Osteocyte (in vitro differentiated cells): ENCODE measurements around the gene ORAI1. TPM values are rescaled to one million over a fixed set of nuclear protein-coding genes. Genes with fewer than 3 reads are reported as not detected.

Source experiments
- DNase-seq: peaks from one replicate; pipeline ENCODE4 v3.0.0; 2021; ENCODE audit warnings: mixed read lengths; ENCODE audit not compliant: unreplicated experiment; ENCODE audit errors: extremely low spot score
- H3K27ac Mint-ChIP-seq: one replicate; pipeline ENCODE4 v1.8.0; 2021; ENCODE audit warnings: mild to moderate bottlenecking, mixed read lengths; ENCODE audit not compliant: unreplicated experiment
- H3K27me3 Mint-ChIP-seq: one replicate; pipeline ENCODE4 v1.8.0; 2021; ENCODE audit warnings: mixed read lengths; ENCODE audit not compliant: unreplicated experiment
- H3K36me3 Mint-ChIP-seq: one replicate; pipeline ENCODE4 v1.8.0; 2021; ENCODE audit warnings: mixed read lengths; ENCODE audit not compliant: unreplicated experiment
- H3K4me1 Mint-ChIP-seq: one replicate; pipeline ENCODE4 v1.8.0; 2021; ENCODE audit warnings: mixed read lengths; ENCODE audit not compliant: unreplicated experiment
- H3K4me3 Mint-ChIP-seq: one replicate; pipeline ENCODE4 v1.8.0; 2021; ENCODE audit warnings: mild to moderate bottlenecking, moderate library complexity, mixed read lengths; ENCODE audit not compliant: unreplicated experiment
- H3K9me3 Mint-ChIP-seq: one replicate; pipeline ENCODE4 v1.8.0; 2021; ENCODE audit warnings: mixed read lengths; ENCODE audit not compliant: unreplicated experiment
- CTCF ChIP-seq: fragments of 200-600 bp; sonication (generic); IDR thresholded peaks from 2 replicates; pipeline ENCODE4 v1.5.0; 2021; ENCODE audit warnings: antibody characterized with exemption, mild to moderate bottlenecking, moderate library complexity
- total RNA-seq: library from RNA; stranded (reverse); gene quantifications from 2 replicates; pipeline ENCODE4 v1.2.1, GENCODE V29; 2021

ORAI1 gene
- total RNA-seq, 1 donor from 2014 or later, result 9.1 TPM

DNA sequence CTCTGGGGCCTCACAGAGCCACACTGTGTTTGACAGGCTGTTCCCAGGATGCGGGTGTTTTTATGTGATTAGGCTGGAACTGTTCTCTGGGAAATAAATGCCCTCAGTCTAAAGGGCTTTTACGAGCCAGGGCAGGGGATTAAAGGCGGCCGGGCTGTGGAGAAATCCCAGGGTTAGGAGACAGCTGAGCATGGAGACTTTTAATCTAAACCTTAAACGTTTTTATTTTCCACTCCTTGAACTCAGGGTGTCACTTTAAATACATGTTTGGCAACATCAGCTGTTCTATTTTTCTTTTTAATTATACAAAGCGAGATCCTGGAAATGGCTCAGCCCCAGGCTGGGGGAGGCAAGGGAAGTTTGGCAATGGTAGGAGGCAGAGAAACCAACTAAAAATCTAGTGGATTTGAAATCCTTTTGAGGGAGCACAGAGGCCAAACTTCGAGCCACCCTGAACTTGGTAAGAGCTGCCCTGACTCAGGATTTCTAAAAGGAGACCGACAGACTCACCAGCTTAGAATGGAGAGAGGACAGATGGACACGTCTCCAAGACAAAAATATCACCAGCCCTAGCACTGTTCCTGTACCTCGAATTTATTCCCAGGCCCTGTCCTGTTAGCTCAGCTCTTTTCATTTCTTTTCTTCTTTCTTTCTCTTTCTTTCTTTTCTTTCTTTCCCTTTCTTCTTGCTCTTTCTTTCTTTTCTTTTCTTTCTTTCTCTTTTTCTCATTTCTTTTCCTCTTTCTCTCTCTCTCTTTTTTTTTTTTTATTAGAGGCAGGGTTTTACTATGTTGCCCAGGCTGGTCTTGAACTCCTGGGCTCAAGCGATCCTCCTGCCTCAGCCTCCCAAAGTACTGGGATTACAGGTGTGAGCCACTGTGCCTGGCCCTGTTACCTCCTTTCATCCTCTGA lies 15.8 kb upstream of the ORAI1 start:
- no peak for TF ChIP-seq CTCF
- Mint-ChIP-seq H3K4me1 (peaks cover 11% of the 10 kb centered on the region), H3K27ac (peak overlapping the region; percentile 58), H3K36me3 (no peaks in the 10 kb centered on the region), H3K27me3 (no peaks in the 10 kb centered on the region), H3K4me3 (no peak overlapping the region), H3K9me3 (no peaks in the 10 kb centered on the region)
- no peak for DNase-seq

DNA sequence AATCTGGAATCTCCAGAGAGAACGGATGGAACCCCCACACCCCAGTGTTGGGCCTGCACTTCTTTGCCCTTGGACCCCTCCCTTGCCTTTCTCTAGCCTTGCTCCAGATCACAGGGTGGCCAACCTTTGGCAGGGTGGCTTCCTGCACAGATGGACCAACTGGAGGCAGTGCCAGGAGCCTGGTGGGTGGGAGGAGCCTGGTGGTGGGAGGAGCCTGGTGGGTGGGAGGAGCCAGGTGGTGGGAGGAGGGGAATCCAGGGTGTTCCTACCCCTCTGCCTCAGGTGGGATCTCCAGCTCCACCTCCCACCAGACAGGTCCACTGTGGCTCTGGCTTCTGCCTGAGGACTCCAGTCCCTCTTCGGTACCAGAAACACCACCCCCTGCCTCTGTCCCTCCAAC lies 15.0 kb upstream of the ORAI1 start:
- no peak for TF ChIP-seq CTCF
- no peaks in the 10 kb centered on the region for H3K27me3 Mint-ChIP-seq
- no peaks in the 10 kb centered on the region for H3K9me3 Mint-ChIP-seq
- H3K27ac Mint-ChIP-seq, result no peak overlapping the region
- H3K36me3 Mint-ChIP-seq, result no peaks in the 10 kb centered on the region
- peaks cover 11% of the 10 kb centered on the region for H3K4me1 Mint-ChIP-seq
- H3K4me3 Mint-ChIP-seq, result no peak overlapping the region
- no peak for DNase-seq

GRCh38 chr12:121613462-121613861 lies 12.9 kb upstream of the ORAI1 start:
- Mint-ChIP-seq H3K4me1 (peaks cover 11% of the 10 kb centered on the region), H3K27ac (no peak overlapping the region), H3K27me3 (no peaks in the 10 kb centered on the region), H3K36me3 (no peaks in the 10 kb centered on the region), H3K4me3 (no peak overlapping the region), H3K9me3 (no peaks in the 10 kb centered on the region)
- TF ChIP-seq CTCF, result no peak
- DNase-seq, result no peak

DNA sequence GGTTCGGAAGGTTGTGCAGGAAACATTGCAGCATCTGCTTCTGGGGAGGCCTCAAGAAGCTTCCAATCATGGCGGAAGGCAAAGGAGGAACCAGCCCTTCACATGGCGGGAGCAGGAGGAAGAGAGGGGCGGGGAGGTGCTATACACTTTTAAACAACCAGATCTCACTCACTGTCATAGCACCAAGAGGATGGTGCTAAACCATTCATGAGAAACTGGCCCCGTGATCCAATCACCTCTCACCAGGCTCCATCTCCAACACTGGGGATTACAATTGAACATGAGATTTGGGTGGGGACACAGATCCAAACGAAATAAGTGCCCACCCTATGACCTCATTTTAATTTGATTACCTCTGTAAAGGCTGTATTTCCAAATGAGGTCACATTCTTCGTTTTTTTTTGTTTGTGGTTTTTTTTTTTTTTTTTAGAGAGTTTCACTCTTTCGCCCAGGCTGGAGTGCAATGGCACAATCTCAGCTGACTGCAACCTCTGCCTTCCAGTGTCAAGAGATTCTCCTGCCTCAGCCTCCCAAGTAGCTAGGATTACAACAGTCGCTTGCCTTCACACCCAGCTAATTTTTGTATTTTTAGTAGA lies 11.4 kb upstream of the ORAI1 start:
- Mint-ChIP-seq H3K4me1 (peaks cover 10% of the 10 kb centered on the region), H3K27me3 (no peaks in the 10 kb centered on the region), H3K36me3 (no peaks in the 10 kb centered on the region), H3K27ac (no peak overlapping the region), H3K4me3 (no peak overlapping the region), H3K9me3 (no peaks in the 10 kb centered on the region)
- no peak for DNase-seq
- TF ChIP-seq CTCF, result no peak

DNA sequence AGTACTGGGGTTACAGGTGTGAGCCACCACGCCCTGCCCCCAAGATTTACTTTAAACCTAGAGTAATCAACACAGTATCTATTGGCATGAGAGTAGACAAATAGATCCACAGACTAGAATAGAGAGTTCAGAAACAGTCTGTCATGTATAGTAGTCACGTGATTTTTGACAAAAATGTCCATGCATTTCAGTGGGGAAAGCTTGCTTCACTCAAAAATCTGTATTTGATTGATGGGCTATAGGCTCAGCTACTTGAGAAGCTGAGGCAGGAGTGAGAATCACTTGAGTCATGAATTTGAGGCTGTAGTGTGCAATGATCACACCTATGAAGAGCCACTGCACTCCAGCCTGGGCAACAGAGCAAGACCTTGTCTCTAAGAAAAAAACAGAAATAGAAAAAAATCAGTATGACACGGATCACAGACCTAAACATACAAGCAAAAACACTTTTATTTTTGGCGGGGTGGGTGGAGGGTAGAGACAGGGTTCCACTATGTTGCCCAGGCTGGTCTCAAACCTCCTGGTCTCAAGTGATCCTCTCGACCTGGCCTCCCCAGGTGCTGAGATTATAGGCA lies 7.6 kb upstream of the ORAI1 start:
- Mint-ChIP-seq H3K27ac (no peak overlapping the region), H3K4me3 (no peak overlapping the region), H3K27me3 (no peaks in the 10 kb centered on the region), H3K4me1 (peaks cover 3% of the 10 kb centered on the region), H3K36me3 (no peaks in the 10 kb centered on the region), H3K9me3 (no peaks in the 10 kb centered on the region)
- TF ChIP-seq CTCF, result no peak
- DNase-seq, result no peak
